Cardiac septum (tissue), 1 donor: ENCODE results near the gene TSPAN31. TPM values are rescaled to one million over a fixed set of nuclear protein-coding genes. Genes with fewer than 3 reads are reported as not detected.

Experiments
- DNase-seq: peaks from one replicate; pipeline ENCODE4 v3.0.0-alpha.2; 2020; ENCODE audit warnings: low spot score
- intact Hi-C: fragments of 100-400 bp; cut with DNase I; formaldehyde crosslinking; loops from one replicate; pipeline ENCODE4 v1.14.0; 2022
- total RNA-seq: library from RNA; stranded (reverse); fragmentation: NEBNext Ultra II Directional; extraction: Animal tissue kit (Norgen Biotek cat#: 25700); gene quantifications from one replicate; pipeline ENCODE4 v1.2.1, GENCODE V29; 2021
- donor health status: DM: no; HTN: no; CAD: no.

The TSPAN31 gene
- total RNA-seq, 1 donor from 2014 or later, result 25.1 TPM

- intact Hi-C loops, result no loop called here
- DNase-seq, result no peak
Measured at GRCh38 chr12:57732726-57733593, 11.9 kb upstream of the TSPAN31 start.

- intact Hi-C loops, result no loop called here
- no peak for DNase-seq
Measured at GRCh38 chr12:57733928-57734327, 10.9 kb upstream of the TSPAN31 start.

GRCh38 chr12:57734591-57734990 lies 10.2 kb upstream of the TSPAN31 start:
- intact Hi-C loops, result no loop called here

GRCh38 chr12:57735198-57735855 lies 9.5 kb upstream of the TSPAN31 start:
- DNase-seq, result no peak
- intact Hi-C loops, result no loop called here

More at GRCh38 chr12:57734591-57734990, 10.2 kb upstream of the TSPAN31 start:
- no peak for DNase-seq

GRCh38 chr12:57735952-57736740 lies 8.7 kb upstream of the TSPAN31 start:
- intact Hi-C loops, result no loop called here
- DNase-seq, result no peak

GRCh38 chr12:57736741-57737466 lies 7.9 kb upstream of the TSPAN31 start:
- DNase-seq, result no peak
- intact Hi-C loops, result no loop called here

- no peak for DNase-seq
- intact Hi-C loops, result no loop called here
Measured at GRCh38 chr12:57737467-57738460, 7.1 kb upstream of the TSPAN31 start.

- intact Hi-C loops, result no loop called here
Measured at GRCh38 chr12:57738661-57739237, 6.1 kb upstream of the TSPAN31 start, which contains the start of gene AGAP2. TSS of gene AGAP2 (minus strand) at chr12:57738742. CDS start at chr12:57738246, 496 bp downstream.

GRCh38 chr12:57739387-57739786 lies 5.5 kb upstream of the TSPAN31 start:
- intact Hi-C loops, result no loop called here
- no peak for DNase-seq

More at GRCh38 chr12:57738661-57739237, 6.1 kb upstream of the TSPAN31 start, which contains the start of gene AGAP2:
- no peak for DNase-seq

- DNase-seq, result no peak
- intact Hi-C loops, result no loop called here
Measured at GRCh38 chr12:57739914-57740538, 4.8 kb upstream of the TSPAN31 start.

GRCh38 chr12:57740656-57741412 lies 4.0 kb upstream of the TSPAN31 start:
- intact Hi-C loops, result no loop called here
- DNase-seq, result peak; percentile 91

GRCh38 chr12:57741413-57741789 lies 3.4 kb upstream of the TSPAN31 start:
- intact Hi-C loops, result no loop called here
- DNase-seq, result no peak

GRCh38 chr12:57741844-57742738 lies 2.7 kb upstream of the TSPAN31 start:
- DNase-seq, result no peak
- intact Hi-C loops, result no loop called here

GRCh38 chr12:57743769-57744168 lies 1.1 kb upstream of the TSPAN31 start:
- no peak for DNase-seq
- intact Hi-C loops, result no loop called here

- intact Hi-C loops, result no loop called here
- DNase-seq, result no peak
Measured at GRCh38 chr12:57744194-57744776, 554 bp upstream of the TSPAN31 start.
